K562 (cell line): Measurements from ENCODE around the gene ANKLE1. TPM values are rescaled to one million over a fixed set of nuclear protein-coding genes. Genes with fewer than 3 reads are reported as not detected.
A peak's percentile ranks its signal among the peaks of the same experiment; 100 is the strongest.

Experiments used
- DACH1 ChIP-seq: fragments of 450-650 bp; IDR thresholded peaks from 2 replicates; pipeline ENCODE4 v1.6.1; 2018; ENCODE audit not compliant: partially characterized antibody
- FOXK2 ChIP-seq, 2 experiments: fragments of 450-650 bp; IDR thresholded peaks in 1 of 2; conservative IDR thresholded peaks in 1 of 2; 2 replicates each; pipeline ENCODE4 v1.6.1; 2016; ENCODE audit warnings: low read depth in 2 of 2, mild to moderate bottlenecking in 1 of 2
- HSF4 ChIP-seq: fragments of 250-450 bp; sonication (Bioruptor Pico); IDR thresholded peaks from 2 replicates; pipeline ENCODE4 v2.1.2; 2022; ENCODE audit warnings: mild to moderate bottlenecking, moderate library complexity, borderline replicate concordance
- ILK ChIP-seq: fragments of 450-650 bp; IDR thresholded peaks from 2 replicates; pipeline ENCODE4 v1.6.1; 2016; ENCODE audit warnings: missing genetic modification characterization, low read depth, mild to moderate bottlenecking, missing compliant biosample characterization, moderate library complexity, borderline replicate concordance
- KAT7 ChIP-seq: sonication (generic); formaldehyde crosslinking; IDR thresholded peaks from 2 replicates; pipeline ENCODE4 v1.8.0; 2022; ENCODE audit warnings: missing genetic modification reagents, mild to moderate bottlenecking, borderline replicate concordance
- KDM5B ChIP-seq: fragments of 200-600 bp; sonication (generic); IDR thresholded peaks from 2 replicates; pipeline ENCODE4 v1.6.1; 2012; ENCODE audit warnings: low read depth, mild to moderate bottlenecking, moderate library complexity, low read length, control low read depth, inconsistent platforms; ENCODE audit not compliant: insufficient replicate concordance
- MEF2A ChIP-seq: IDR thresholded peaks from 2 replicates; pipeline ENCODE4 v1.6.1; 2011; ENCODE audit warnings: low read depth, mild to moderate bottlenecking, low read length, moderate library complexity; ENCODE audit not compliant: control insufficient read depth
- NEUROD1 ChIP-seq: fragments of 150-350 bp; IDR thresholded peaks from 2 replicates; pipeline ENCODE4 v1.6.1; 2014; ENCODE audit warnings: borderline replicate concordance, low read length, low read depth; ENCODE audit not compliant: partially characterized antibody
- NR3C1 ChIP-seq: sonication (generic); formaldehyde crosslinking; IDR thresholded peaks from 2 replicates; pipeline ENCODE4 v1.8.1; 2022; ENCODE audit warnings: missing genetic modification reagents
- PCBP1 ChIP-seq: fragments of 200-400 bp; formaldehyde crosslinking; IDR thresholded peaks from 2 replicates; pipeline ENCODE4 v1.6.1; 2018; ENCODE audit warnings: mild to moderate bottlenecking, low read depth, low read length; ENCODE audit not compliant: poor library complexity, severe bottlenecking
- POLR2B ChIP-seq: fragments of 450-650 bp; IDR thresholded peaks from 2 replicates; pipeline ENCODE4 v1.6.1; 2018; ENCODE audit warnings: low read depth; ENCODE audit not compliant: partially characterized antibody
- RBM14 ChIP-seq: fragments of 200-400 bp; formaldehyde crosslinking; IDR thresholded peaks from 2 replicates; pipeline ENCODE4 v1.6.1; 2018; ENCODE audit warnings: low read depth, mild to moderate bottlenecking, low read length, moderate library complexity, borderline replicate concordance; ENCODE audit not compliant: insufficient read depth
- SUPT5H ChIP-seq: fragments of 450-650 bp; IDR thresholded peaks from 2 replicates; pipeline ENCODE4 v1.6.1; 2016
- ZEB2 ChIP-seq: fragments of 450-650 bp; IDR thresholded peaks from 2 replicates; pipeline ENCODE4 v1.6.1; 2016
- ZNF324 ChIP-seq: fragments of 250-450 bp; sonication (Bioruptor Pico); IDR thresholded peaks from 2 replicates; pipeline ENCODE4 v1.4.0; 2020; ENCODE audit warnings: mild to moderate bottlenecking
- polyA plus RNA-seq, 8 experiments: library from polyadenylated mRNA; depleted of rRNA in 4 of 8; stranded (reverse) in 5 of 8; unstranded in 3 of 8; fragments of >200 nt; fragmentation: Nextera tagmentation in 2 of 8; fragmentation: Illumina TruSeq in 1 of 8; extraction: Ambion mirVana in 2 of 8; extraction: Trizol in 1 of 8; gene quantifications; 2 replicates each; pipeline versions ENCODE4 v1.2.1 to v1.2.3, GENCODE V29; 2011 to 2014; ENCODE audit warnings: inconsistent platforms in 1 of 8, missing spikeins in 1 of 8
- total RNA-seq, 7 experiments: library from RNA; depleted of rRNA in 6 of 7; stranded (reverse); fragments of >200 nt in 6 of 7; fragmentation: Illumina TruSeq in 2 of 7; extraction: Trizol in 2 of 7; gene quantifications; 2 replicates each; pipeline versions ENCODE4 v1.2.1 to v1.2.3, GENCODE V29; 2011 to 2021; ENCODE audit warnings: low replicate concordance in 1 of 7
- TF ChIP-seq, protein P1 (sequence below): fragments of 450-650 bp; IDR thresholded peaks from 2 replicates; pipeline ENCODE4 v1.6.1; 2017; ENCODE audit warnings: antibody characterized with exemption
- TF ChIP-seq, protein P2 (sequence below): fragments of 450-650 bp; IDR thresholded peaks from 2 replicates; pipeline ENCODE4 v1.6.1; 2018; ENCODE audit not compliant: partially characterized antibody
- TF ChIP-seq, protein P3 (sequence below): fragments of 250-450 bp; sonication (Bioruptor Pico); IDR thresholded peaks from 2 replicates; pipeline ENCODE4 v1.4.0; 2020
- TF ChIP-seq, protein P4 (sequence below): fragments of 200-800 bp; sonication (Bioruptor generic); IDR thresholded peaks from 2 replicates; pipeline ENCODE4 v1.6.1; 2017; ENCODE audit warnings: missing genetic modification characterization, missing compliant biosample characterization

ANKLE1 gene
- total and polyA plus RNA-seq, 9 of the 15 experiments (the other 6 are each of a cell fraction or from before 2014, with no cell fraction given), result 0.63 to 9.2 (median 2.9) TPM

DNA sequence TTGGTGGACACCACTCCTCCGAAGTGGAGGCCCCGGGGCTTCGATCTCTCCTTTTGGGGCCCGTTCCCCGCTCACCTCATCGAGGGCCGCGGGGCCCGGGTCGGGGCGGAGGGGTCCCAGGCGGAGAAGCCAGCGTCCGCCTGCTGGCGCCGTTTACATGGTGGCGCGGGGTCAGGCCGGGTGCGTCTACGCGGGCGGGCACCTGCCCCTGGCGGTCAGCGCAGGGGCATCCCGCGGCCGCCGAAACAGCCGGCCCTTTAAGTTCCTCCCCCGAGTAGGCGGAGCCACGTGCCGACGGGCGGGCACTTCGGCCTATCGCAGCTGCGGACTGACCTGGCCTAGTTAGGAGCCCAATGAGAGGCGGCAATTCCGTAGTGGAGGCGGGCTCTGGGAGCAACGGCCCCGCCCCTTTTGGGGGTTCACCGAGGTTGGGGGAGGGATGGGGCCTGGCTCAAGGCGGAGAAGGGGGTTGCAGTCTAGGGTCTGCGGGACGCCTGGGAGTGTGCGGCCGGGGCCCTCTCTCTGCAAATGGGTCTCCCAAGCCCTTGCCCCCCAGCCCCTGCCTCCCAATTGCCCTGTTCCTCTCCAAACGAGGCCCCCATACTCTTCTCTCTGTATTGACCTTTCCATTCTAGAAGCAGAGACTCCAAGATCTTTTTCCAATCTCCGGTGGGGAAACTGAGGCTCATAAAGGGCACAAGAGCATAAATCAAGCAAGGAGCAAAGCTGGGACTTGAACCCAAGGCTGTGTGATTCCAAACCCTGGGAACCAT is 21.7 kb downstream of the ANKLE1 start, which contains the start of gene ABHD8 (continued):
- TF ChIP-seq, protein P1, sequence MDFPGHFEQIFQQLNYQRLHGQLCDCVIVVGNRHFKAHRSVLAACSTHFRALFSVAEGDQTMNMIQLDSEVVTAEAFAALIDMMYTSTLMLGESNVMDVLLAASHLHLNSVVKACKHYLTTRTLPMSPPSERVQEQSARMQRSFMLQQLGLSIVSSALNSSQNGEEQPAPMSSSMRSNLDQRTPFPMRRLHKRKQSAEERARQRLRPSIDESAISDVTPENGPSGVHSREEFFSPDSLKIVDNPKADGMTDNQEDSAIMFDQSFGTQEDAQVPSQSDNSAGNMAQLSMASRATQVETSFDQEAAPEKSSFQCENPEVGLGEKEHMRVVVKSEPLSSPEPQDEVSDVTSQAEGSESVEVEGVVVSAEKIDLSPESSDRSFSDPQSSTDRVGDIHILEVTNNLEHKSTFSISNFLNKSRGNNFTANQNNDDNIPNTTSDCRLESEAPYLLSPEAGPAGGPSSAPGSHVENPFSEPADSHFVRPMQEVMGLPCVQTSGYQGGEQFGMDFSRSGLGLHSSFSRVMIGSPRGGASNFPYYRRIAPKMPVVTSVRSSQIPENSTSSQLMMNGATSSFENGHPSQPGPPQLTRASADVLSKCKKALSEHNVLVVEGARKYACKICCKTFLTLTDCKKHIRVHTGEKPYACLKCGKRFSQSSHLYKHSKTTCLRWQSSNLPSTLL, result no peak
- TF ChIP-seq PCBP1 (peak; percentile 87), SUPT5H (0 out of 2 replicates have a peak, but pooled peaks have one; percentile 48), ILK (no peak), NEUROD1 (peak; percentile 98), ZEB2 (no peak), KDM5B (peak; percentile 70), MEF2A (no peak), RBM14 (no peak), HSF4 (no peak), POLR2B (peak; percentile 50), ZNF324 (CRISPR knock-in tag) (no peak), DACH1 (no peak), FOXK2 (conservative IDR thresholded peaks at IDR 0.05 in 1 of 2, IDR thresholded peaks at IDR 0.05 in 1 of 2; ENCODE audit: low read depth in 2 of 2) (peak; percentile 90 to 91), NR3C1 (CRISPR knock-in tag) (no peak), KAT7 (CRISPR knock-in tag) (peak; percentile 38; the same call in 1 of the 2 replicates)
- TF ChIP-seq, protein P2, sequence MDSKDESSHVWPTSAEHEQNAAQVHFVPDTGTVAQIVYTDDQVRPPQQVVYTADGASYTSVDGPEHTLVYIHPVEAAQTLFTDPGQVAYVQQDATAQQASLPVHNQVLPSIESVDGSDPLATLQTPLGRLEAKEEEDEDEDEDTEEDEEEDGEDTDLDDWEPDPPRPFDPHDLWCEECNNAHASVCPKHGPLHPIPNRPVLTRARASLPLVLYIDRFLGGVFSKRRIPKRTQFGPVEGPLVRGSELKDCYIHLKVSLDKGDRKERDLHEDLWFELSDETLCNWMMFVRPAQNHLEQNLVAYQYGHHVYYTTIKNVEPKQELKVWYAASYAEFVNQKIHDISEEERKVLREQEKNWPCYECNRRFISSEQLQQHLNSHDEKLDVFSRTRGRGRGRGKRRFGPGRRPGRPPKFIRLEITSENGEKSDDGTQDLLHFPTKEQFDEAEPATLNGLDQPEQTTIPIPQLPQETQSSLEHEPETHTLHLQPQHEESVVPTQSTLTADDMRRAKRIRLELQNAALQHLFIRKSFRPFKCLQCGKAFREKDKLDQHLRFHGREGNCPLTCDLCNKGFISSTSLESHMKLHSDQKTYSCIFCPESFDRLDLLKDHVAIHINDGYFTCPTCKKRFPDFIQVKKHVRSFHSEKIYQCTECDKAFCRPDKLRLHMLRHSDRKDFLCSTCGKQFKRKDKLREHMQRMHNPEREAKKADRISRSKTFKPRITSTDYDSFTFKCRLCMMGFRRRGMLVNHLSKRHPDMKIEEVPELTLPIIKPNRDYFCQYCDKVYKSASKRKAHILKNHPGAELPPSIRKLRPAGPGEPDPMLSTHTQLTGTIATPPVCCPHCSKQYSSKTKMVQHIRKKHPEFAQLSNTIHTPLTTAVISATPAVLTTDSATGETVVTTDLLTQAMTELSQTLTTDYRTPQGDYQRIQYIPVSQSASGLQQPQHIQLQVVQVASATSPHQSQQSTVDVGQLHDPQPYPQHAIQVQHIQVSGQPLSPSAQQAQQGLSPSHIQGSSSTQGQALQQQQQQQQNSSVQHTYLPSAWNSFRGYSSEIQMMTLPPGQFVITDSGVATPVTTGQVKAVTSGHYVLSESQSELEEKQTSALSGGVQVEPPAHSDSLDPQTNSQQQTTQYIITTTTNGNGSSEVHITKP, result peak; percentile 82
- TF ChIP-seq, protein P3, sequence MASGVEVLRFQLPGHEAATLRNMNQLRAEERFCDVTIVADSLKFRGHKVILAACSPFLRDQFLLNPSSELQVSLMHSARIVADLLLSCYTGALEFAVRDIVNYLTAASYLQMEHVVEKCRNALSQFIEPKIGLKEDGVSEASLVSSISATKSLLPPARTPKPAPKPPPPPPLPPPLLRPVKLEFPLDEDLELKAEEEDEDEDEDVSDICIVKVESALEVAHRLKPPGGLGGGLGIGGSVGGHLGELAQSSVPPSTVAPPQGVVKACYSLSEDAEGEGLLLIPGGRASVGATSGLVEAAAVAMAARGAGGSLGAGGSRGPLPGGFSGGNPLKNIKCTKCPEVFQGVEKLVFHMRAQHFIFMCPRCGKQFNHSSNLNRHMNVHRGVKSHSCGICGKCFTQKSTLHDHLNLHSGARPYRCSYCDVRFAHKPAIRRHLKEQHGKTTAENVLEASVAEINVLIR, result no peak
- TF ChIP-seq, protein P4, sequence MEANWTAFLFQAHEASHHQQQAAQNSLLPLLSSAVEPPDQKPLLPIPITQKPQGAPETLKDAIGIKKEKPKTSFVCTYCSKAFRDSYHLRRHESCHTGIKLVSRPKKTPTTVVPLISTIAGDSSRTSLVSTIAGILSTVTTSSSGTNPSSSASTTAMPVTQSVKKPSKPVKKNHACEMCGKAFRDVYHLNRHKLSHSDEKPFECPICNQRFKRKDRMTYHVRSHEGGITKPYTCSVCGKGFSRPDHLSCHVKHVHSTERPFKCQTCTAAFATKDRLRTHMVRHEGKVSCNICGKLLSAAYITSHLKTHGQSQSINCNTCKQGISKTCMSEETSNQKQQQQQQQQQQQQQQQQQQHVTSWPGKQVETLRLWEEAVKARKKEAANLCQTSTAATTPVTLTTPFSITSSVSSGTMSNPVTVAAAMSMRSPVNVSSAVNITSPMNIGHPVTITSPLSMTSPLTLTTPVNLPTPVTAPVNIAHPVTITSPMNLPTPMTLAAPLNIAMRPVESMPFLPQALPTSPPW (CRISPR knock-in tag), result peak; percentile 88
- TF ChIP-seq, all 486 proteins: peak for 103
